ENCODE data around the gene LRRC45. TPM values are rescaled to one million over a fixed set of nuclear protein-coding genes. Genes with fewer than 3 reads are reported as not detected.

The LRRC45 gene
- total and polyA plus RNA-seq, 2 experiments from 2014 or later = 16.1 to 40.7 TPM

DNA sequence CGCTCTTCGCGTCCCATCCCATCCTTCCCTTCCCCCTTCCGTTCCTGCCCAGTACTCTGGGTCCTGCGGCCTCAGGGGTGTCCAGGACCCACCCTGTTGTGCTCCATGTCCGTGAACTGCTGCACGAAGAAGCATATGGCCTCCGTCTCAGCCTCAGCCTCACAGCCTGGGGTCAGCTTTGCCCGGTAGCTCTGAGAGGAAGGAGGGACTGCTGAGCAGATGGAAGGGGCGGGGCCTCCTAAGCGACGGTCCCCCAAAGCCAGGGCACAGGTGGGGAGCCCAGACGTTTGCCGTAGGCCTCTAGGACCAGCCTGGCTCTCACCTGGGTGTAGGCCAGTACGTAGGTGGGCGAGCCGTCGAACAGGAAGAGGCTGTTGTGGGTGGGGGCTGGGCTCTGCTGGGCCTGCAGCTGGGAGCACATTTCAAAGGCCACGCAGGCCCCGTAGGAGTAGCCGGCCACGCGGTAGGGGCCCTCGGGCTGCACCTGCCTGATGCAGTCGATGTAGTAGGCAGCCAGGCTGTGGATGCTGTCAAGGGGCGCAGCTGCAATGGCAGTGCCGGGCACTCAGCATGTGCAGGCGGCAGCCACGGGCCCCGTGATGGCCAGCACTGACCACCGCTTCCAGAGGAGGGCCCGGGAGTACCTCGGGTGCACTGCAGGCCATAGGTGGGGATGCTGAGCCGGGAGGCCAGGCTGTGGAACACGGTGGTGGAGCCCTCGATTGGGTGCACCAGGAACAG lies 57.1 kb downstream of the LRRC45 start (continued):
- TF ChIP-seq REST (IDR thresholded peaks at IDR 0.05; ENCODE audit: unreplicated experiment) (no peak), JUNB (IDR thresholded peaks at IDR 0.05; ENCODE audit: unreplicated experiment) (no peak), NANOG (IDR thresholded peaks at IDR 0.05; ENCODE audit: borderline replicate concordance) (no peak)
- TF ChIP-seq, protein P1, sequence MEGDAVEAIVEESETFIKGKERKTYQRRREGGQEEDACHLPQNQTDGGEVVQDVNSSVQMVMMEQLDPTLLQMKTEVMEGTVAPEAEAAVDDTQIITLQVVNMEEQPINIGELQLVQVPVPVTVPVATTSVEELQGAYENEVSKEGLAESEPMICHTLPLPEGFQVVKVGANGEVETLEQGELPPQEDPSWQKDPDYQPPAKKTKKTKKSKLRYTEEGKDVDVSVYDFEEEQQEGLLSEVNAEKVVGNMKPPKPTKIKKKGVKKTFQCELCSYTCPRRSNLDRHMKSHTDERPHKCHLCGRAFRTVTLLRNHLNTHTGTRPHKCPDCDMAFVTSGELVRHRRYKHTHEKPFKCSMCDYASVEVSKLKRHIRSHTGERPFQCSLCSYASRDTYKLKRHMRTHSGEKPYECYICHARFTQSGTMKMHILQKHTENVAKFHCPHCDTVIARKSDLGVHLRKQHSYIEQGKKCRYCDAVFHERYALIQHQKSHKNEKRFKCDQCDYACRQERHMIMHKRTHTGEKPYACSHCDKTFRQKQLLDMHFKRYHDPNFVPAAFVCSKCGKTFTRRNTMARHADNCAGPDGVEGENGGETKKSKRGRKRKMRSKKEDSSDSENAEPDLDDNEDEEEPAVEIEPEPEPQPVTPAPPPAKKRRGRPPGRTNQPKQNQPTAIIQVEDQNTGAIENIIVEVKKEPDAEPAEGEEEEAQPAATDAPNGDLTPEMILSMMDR (conservative IDR thresholded peaks at IDR 0.05; ENCODE audit: low read depth in 2 of 2) = no peak

Other genes with a start within 250 kb of the LRRC45 start
- gene GCGR, start 219.2 kb upstream of the LRRC45 start, total RNA-seq (2014; rRNA removed; shearing (Covaris generic)) = 0.17 and 0.31 TPM in 2 replicates
- gene GCGR, start 219.2 kb upstream of the LRRC45 start, polyA plus RNA-seq (2016; fragmentation: Nextera tagmentation; extraction: Ambion mirVana) = 0.23 and 0.92 TPM in 2 replicates
- 85.2 and 110 TPM in 2 replicates for gene MCRIP1, start 190.0 kb upstream of the LRRC45 start, total RNA-seq (2014; rRNA removed; shearing (Covaris generic))
- 99.5 and 101 TPM in 2 replicates for gene MCRIP1, start 190.0 kb upstream of the LRRC45 start, polyA plus RNA-seq (2016; fragmentation: Nextera tagmentation; extraction: Ambion mirVana)
- gene PPP1R27, start 188.3 kb upstream of the LRRC45 start, total RNA-seq (2014; rRNA removed; shearing (Covaris generic)) = not detected in 2 replicates
- gene PPP1R27, start 188.3 kb upstream of the LRRC45 start, polyA plus RNA-seq (2016; fragmentation: Nextera tagmentation; extraction: Ambion mirVana) = 0.40 and 0.65 TPM in 2 replicates
- 418 and 620 TPM in 2 replicates for gene P4HB, start 162.8 kb upstream of the LRRC45 start, total RNA-seq (2014; rRNA removed; shearing (Covaris generic))
- 206 and 209 TPM in 2 replicates for gene P4HB, start 162.8 kb upstream of the LRRC45 start, polyA plus RNA-seq (2016; fragmentation: Nextera tagmentation; extraction: Ambion mirVana)
- gene ARHGDIA, start 152.0 kb upstream of the LRRC45 start, total RNA-seq (2014; rRNA removed; shearing (Covaris generic)) = 80.1 and 125 TPM in 2 replicates
- gene ARHGDIA, start 152.0 kb upstream of the LRRC45 start, polyA plus RNA-seq (2016; fragmentation: Nextera tagmentation; extraction: Ambion mirVana) = 140 and 152 TPM in 2 replicates
- 236 TPM in 2 replicates for gene ALYREF, start 131.7 kb upstream of the LRRC45 start, total RNA-seq (2014; rRNA removed; shearing (Covaris generic))
- gene ALYREF, start 131.7 kb upstream of the LRRC45 start, polyA plus RNA-seq (2016; fragmentation: Nextera tagmentation; extraction: Ambion mirVana) = 36.5 and 54.3 TPM in 2 replicates
- gene ANAPC11, start 131.6 kb upstream of the LRRC45 start, total RNA-seq (2014; rRNA removed; shearing (Covaris generic)) = 149 and 188 TPM in 2 replicates
- gene ANAPC11, start 131.6 kb upstream of the LRRC45 start, polyA plus RNA-seq (2016; fragmentation: Nextera tagmentation; extraction: Ambion mirVana) = 498 and 517 TPM in 2 replicates
- gene NPB, start 121.1 kb upstream of the LRRC45 start, total RNA-seq (2014; rRNA removed; shearing (Covaris generic)) = 0.93 and 3.8 TPM in 2 replicates
- 2.7 and 3.6 TPM in 2 replicates for gene NPB, start 121.1 kb upstream of the LRRC45 start, polyA plus RNA-seq (2016; fragmentation: Nextera tagmentation; extraction: Ambion mirVana)
- gene PCYT2, start 111.9 kb upstream of the LRRC45 start, total RNA-seq (2014; rRNA removed; shearing (Covaris generic)) = 65.2 and 82.9 TPM in 2 replicates
- gene PCYT2, start 111.9 kb upstream of the LRRC45 start, polyA plus RNA-seq (2016; fragmentation: Nextera tagmentation; extraction: Ambion mirVana) = 50.9 and 51.6 TPM in 2 replicates
- gene SIRT7, start 105.1 kb upstream of the LRRC45 start, total RNA-seq (2014; rRNA removed; shearing (Covaris generic)) = 20.8 and 29.7 TPM in 2 replicates
- 16.3 and 17.1 TPM in 2 replicates for gene SIRT7, start 105.1 kb upstream of the LRRC45 start, polyA plus RNA-seq (2016; fragmentation: Nextera tagmentation; extraction: Ambion mirVana)
- gene MAFG, start 95.6 kb upstream of the LRRC45 start, total RNA-seq (2014; rRNA removed; shearing (Covaris generic)) = 32.0 and 33.4 TPM in 2 replicates
- gene MAFG, start 95.6 kb upstream of the LRRC45 start, polyA plus RNA-seq (2016; fragmentation: Nextera tagmentation; extraction: Ambion mirVana) = 17.2 and 21.7 TPM in 2 replicates
- 237 and 240 TPM in 2 replicates for gene PYCR1, start 86.0 kb upstream of the LRRC45 start, total RNA-seq (2014; rRNA removed; shearing (Covaris generic))
- 87.3 and 98.9 TPM in 2 replicates for gene PYCR1, start 86.0 kb upstream of the LRRC45 start, polyA plus RNA-seq (2016; fragmentation: Nextera tagmentation; extraction: Ambion mirVana)
- gene MYADML2, start 76.1 kb upstream of the LRRC45 start, total RNA-seq (2014; rRNA removed; shearing (Covaris generic)) = 0.78 and 1.7 TPM in 2 replicates
- gene MYADML2, start 76.1 kb upstream of the LRRC45 start, polyA plus RNA-seq (2016; fragmentation: Nextera tagmentation; extraction: Ambion mirVana) = 0.42 and 0.70 TPM in 2 replicates
- gene NOTUM, start 62.1 kb upstream of the LRRC45 start, total RNA-seq (2014; rRNA removed; shearing (Covaris generic)) = 0.66 and 1.6 TPM in 2 replicates
- 0.29 and 0.66 TPM in 2 replicates for gene NOTUM, start 62.1 kb upstream of the LRRC45 start, polyA plus RNA-seq (2016; fragmentation: Nextera tagmentation; extraction: Ambion mirVana)
- 40.4 and 46.9 TPM in 2 replicates for gene ASPSCR1, start 45.7 kb upstream of the LRRC45 start, total RNA-seq (2014; rRNA removed; shearing (Covaris generic))
- gene ASPSCR1, start 45.7 kb upstream of the LRRC45 start, polyA plus RNA-seq (2016; fragmentation: Nextera tagmentation; extraction: Ambion mirVana) = 44.2 and 47.5 TPM in 2 replicates
- gene CENPX, start 427 bp upstream of the LRRC45 start, total RNA-seq (2014; rRNA removed; shearing (Covaris generic)) = 114 and 127 TPM in 2 replicates
- 157 and 172 TPM in 2 replicates for gene CENPX, start 427 bp upstream of the LRRC45 start, polyA plus RNA-seq (2016; fragmentation: Nextera tagmentation; extraction: Ambion mirVana)
- 211 and 293 TPM in 2 replicates for gene RAC3, start 8.4 kb downstream of the LRRC45 start, total RNA-seq (2014; rRNA removed; shearing (Covaris generic))
- 31.5 and 35.6 TPM in 2 replicates for gene RAC3, start 8.4 kb downstream of the LRRC45 start, polyA plus RNA-seq (2016; fragmentation: Nextera tagmentation; extraction: Ambion mirVana)
- 84.8 and 86.9 TPM in 2 replicates for gene DCXR, start 14.4 kb downstream of the LRRC45 start, total RNA-seq (2014; rRNA removed; shearing (Covaris generic))
- gene DCXR, start 14.4 kb downstream of the LRRC45 start, polyA plus RNA-seq (2016; fragmentation: Nextera tagmentation; extraction: Ambion mirVana) = 137 and 147 TPM in 2 replicates
- 36.9 and 44.7 TPM in 2 replicates for gene RFNG, start 28.5 kb downstream of the LRRC45 start, total RNA-seq (2014; rRNA removed; shearing (Covaris generic))
- 18.0 and 18.9 TPM in 2 replicates for gene RFNG, start 28.5 kb downstream of the LRRC45 start, polyA plus RNA-seq (2016; fragmentation: Nextera tagmentation; extraction: Ambion mirVana)
- gene GPS1, start 28.6 kb downstream of the LRRC45 start, total RNA-seq (2014; rRNA removed; shearing (Covaris generic)) = 228 and 242 TPM in 2 replicates
- gene GPS1, start 28.6 kb downstream of the LRRC45 start, polyA plus RNA-seq (2016; fragmentation: Nextera tagmentation; extraction: Ambion mirVana) = 136 and 148 TPM in 2 replicates
- 110 and 122 TPM in 2 replicates for gene DUS1L, start 42.5 kb downstream of the LRRC45 start, total RNA-seq (2014; rRNA removed; shearing (Covaris generic))
- 66.0 and 105 TPM in 2 replicates for gene DUS1L, start 42.5 kb downstream of the LRRC45 start, polyA plus RNA-seq (2016; fragmentation: Nextera tagmentation; extraction: Ambion mirVana)
- 692 and 849 TPM in 2 replicates for gene FASN, start 74.9 kb downstream of the LRRC45 start, total RNA-seq (2014; rRNA removed; shearing (Covaris generic))
- gene FASN, start 74.9 kb downstream of the LRRC45 start, polyA plus RNA-seq (2016; fragmentation: Nextera tagmentation; extraction: Ambion mirVana) = 110 and 120 TPM in 2 replicates
- 6.7 and 16.3 TPM in 2 replicates for gene CCDC57, start 189.5 kb downstream of the LRRC45 start, total RNA-seq (2014; rRNA removed; shearing (Covaris generic))
- 6.4 and 7.0 TPM in 2 replicates for gene CCDC57, start 189.5 kb downstream of the LRRC45 start, polyA plus RNA-seq (2016; fragmentation: Nextera tagmentation; extraction: Ambion mirVana)
- 10.6 and 14.4 TPM in 2 replicates for gene SLC16A3, start 205.7 kb downstream of the LRRC45 start, total RNA-seq (2014; rRNA removed; shearing (Covaris generic))
- 2.9 and 3.5 TPM in 2 replicates for gene SLC16A3, start 205.7 kb downstream of the LRRC45 start, polyA plus RNA-seq (2016; fragmentation: Nextera tagmentation; extraction: Ambion mirVana)